Stimulated activated CD4-positive, alpha-beta T cell treated with anti-CD3 and anti-CD28 coated beads, Interleukin-1b, Interleukin-23, amount 100 ng/mL, for 4 hours (primary cell): ENCODE measurements around the gene SLITRK3.
"Not testable (repeated sequence)": the region's sequence is repeated elsewhere in the genome, so short reads cannot be mapped to it uniquely, and the experiment has no call there.

Source experiments
- DNase-seq, 2 donors: peaks; one replicate each; pipeline ENCODE4 v3.0.0-alpha.2; 2020; ENCODE audit warnings: low read depth in 2 of 2

Gene SLITRK3

GRCh38 chr3:165193366-165194254 lies 2.6 kb downstream of the SLITRK3 start:
- no peak for DNase-seq

- no peak for DNase-seq
Measured at GRCh38 chr3:165192610-165193192, 3.5 kb downstream of the SLITRK3 start.

GRCh38 chr3:165191491-165191890 lies 4.7 kb downstream of the SLITRK3 start:
- DNase-seq = no peak

GRCh38 chr3:165188452-165188851 lies 7.7 kb downstream of the SLITRK3 start:
- no peak for DNase-seq

GRCh38 chr3:165185707-165186327 lies 10.4 kb downstream of the SLITRK3 start:
- DNase-seq = no peak

- no peak for DNase-seq
Measured at GRCh38 chr3:165181556-165181955, 14.6 kb downstream of the SLITRK3 start.

GRCh38 chr3:165170236-165170635 lies 25.9 kb downstream of the SLITRK3 start:
- no peak for DNase-seq

GRCh38 chr3:165169368-165169767 lies 26.8 kb downstream of the SLITRK3 start:
- no peak for DNase-seq

- no peak for DNase-seq
Measured at GRCh38 chr3:165162883-165163282, 33.3 kb downstream of the SLITRK3 start.

- DNase-seq = no peak
Measured at GRCh38 chr3:165159760-165160421, 36.3 kb downstream of the SLITRK3 start.

GRCh38 chr3:165158011-165158410 lies 38.2 kb downstream of the SLITRK3 start:
- no peak for DNase-seq

GRCh38 chr3:165156757-165157420 lies 39.3 kb downstream of the SLITRK3 start:
- no peak for DNase-seq

GRCh38 chr3:165148876-165149441 lies 47.2 kb downstream of the SLITRK3 start:
- DNase-seq = no peak

GRCh38 chr3:165144271-165144670 lies 51.9 kb downstream of the SLITRK3 start:
- no peak for DNase-seq

GRCh38 chr3:165139918-165140317 lies 56.3 kb downstream of the SLITRK3 start:
- DNase-seq = not testable (repeated sequence)
